Cardiac fibroblast (primary cell): ENCODE data around the gene CHCHD5.
A peak's percentile ranks its signal among the peaks of the same experiment; 100 is the strongest.
"Not testable (repeated sequence)": the region's sequence is repeated elsewhere in the genome, so short reads cannot be mapped to it uniquely, and the experiment has no call there.

Source experiments
- DNase-seq, 2 donors: peaks; one replicate each; pipeline versions ENCODE4 v3.0.0 to v3.0.0-alpha.2; 2010; ENCODE audit warnings: low read depth in 2 of 2
- H3K4me3 ChIP-seq, 2 donors: replicated peaks in 1 of 2; 1 replicate in 1 of 2; 2 replicates in 1 of 2; pipeline ENCODE4 v1.5.1; 2011; ENCODE audit warnings: low read depth in 2 of 2, low read length in 2 of 2, mild to moderate bottlenecking in 2 of 2, moderate library complexity in 1 of 2
- CTCF ChIP-seq: IDR thresholded peaks from one replicate; pipeline ENCODE4 v1.5.1; 2011; ENCODE audit warnings: low read depth, mild to moderate bottlenecking, low read length, inconsistent platforms

The CHCHD5 gene

DNA sequence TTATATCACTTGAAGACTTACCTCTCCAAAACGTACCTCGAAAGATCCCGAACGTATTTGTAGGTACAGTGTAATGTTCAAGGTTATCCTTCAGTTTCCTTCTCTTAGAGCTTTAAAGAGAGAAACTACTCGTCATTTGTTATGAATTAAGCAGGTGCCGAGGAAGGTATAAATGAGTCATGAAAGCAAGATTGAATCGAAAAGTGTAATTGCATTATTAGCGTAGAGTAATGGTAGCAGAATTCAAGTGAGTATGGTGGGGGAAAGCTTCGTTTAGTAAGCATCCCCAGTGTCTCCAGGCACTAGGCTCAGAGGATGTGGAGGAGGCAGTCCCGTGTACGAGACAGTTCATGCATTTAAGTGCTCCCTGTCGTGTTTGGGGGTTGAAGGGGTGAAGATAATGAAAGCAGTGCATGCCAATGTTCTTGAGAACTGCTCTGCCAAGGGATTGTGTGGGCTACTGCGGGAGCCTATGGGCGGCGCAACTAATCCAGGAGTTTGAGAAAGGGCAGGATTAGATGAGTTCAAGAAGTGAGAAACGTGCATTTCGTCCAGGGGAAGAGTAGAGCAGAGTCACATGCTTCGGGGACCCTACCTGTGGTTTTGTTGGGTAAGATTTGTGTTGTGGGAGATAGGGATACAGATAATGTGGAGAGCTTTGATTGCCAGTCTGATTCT lies 41.3 kb upstream of the CHCHD5 start:
- peak overlapping the region; percentile 82 to 94 for H3K4me3 ChIP-seq
- peak; percentile 8 to 18 for DNase-seq
- no peak for TF ChIP-seq CTCF

- peak; percentile 59 to 66 for DNase-seq
- TF ChIP-seq CTCF, result no peak
- no peak overlapping the region for H3K4me3 ChIP-seq
Measured at GRCh38 chr2:112547333-112547732, 37.1 kb upstream of the CHCHD5 start.

GRCh38 chr2:112548980-112549379 lies 35.4 kb upstream of the CHCHD5 start:
- DNase-seq, result no peak

GRCh38 chr2:112566104-112566503 lies 18.3 kb upstream of the CHCHD5 start:
- H3K4me3 ChIP-seq, result no peak overlapping the region
- no peak for DNase-seq
- no peak for TF ChIP-seq CTCF

More at GRCh38 chr2:112548980-112549379, 35.4 kb upstream of the CHCHD5 start:
- no peak for TF ChIP-seq CTCF
- no peak overlapping the region for H3K4me3 ChIP-seq

DNA sequence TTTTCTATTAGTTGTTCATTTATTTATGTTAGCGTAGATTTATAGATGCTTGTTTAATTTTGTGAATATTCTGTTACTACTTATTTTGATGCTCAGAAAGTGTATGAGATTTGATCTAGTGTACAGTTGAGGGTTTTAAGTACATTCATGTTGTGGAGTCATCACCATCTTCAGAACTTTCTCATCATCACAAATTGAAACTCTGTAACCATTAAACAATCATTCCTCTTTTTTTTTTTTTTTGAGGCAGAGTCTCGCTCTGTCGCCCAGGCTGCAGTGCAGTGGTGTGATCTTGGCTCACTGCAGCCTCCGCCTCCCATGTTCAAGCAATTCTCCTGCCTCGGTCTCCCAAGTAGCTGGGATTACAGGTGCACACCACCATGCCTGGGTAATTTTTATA lies 17.9 kb upstream of the CHCHD5 start:
- H3K4me3 ChIP-seq, DNase-seq: not testable (repeated sequence)

DNA sequence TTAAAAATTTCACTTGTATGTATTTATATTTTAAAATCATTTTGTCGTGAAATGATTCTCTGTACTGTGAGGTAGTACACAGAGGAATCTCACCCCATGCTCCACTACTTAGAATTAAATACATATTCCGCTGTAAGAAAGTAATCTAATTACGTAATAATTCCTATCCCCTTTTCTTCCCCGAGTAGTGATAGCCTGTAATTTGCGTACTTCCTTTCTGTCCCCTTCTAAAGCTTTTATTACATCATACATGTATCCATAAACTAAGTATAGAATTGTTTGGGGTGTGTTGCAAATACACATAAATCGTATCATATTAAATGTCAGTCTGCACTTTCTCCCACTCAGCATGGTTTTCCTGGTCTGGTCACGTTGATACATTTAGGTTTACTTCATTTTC lies 12.4 kb upstream of the CHCHD5 start:
- DNase-seq, result no peak
- no peak overlapping the region for H3K4me3 ChIP-seq
- no peak for TF ChIP-seq CTCF

GRCh38 chr2:112577756-112578155 lies 6.7 kb upstream of the CHCHD5 start:
- TF ChIP-seq CTCF, result peak; percentile 4

More at GRCh38 chr2:112577756-112578155, 6.7 kb upstream of the CHCHD5 start:
- H3K4me3 ChIP-seq, result no peak overlapping the region
- DNase-seq, result peak; percentile 30 to 46
